ENCODE results near the gene ITCH.

GRCh38 chr20:34315236-34315635, 47.8 kb upstream of the ITCH start:
- TF ChIP-seq CTCF (conservative IDR thresholded peaks at IDR 0.05; ENCODE audit: low read length) (no peak), EZH2phosphoT487 (IDR thresholded peaks at IDR 0.05; ENCODE audit: borderline replicate concordance, low read depth, low read length) (no peak)
